ENCODE data around the gene EWSR1.

Gene EWSR1

GRCh38 chr22:29320546-29320945 lies 52.5 kb downstream of the EWSR1 start:
- no peak for DNase-seq (ENCODE audit: low read depth in 2 of 2)

GRCh38 chr22:29323641-29324040 lies 55.6 kb downstream of the EWSR1 start:
- no peak for DNase-seq (ENCODE audit: low read depth in 2 of 2)

GRCh38 chr22:29325356-29325755 lies 57.3 kb downstream of the EWSR1 start:
- DNase-seq (ENCODE audit: low read depth in 2 of 2): no peak

- DNase-seq (ENCODE audit: low read depth in 2 of 2): no peak
Measured at GRCh38 chr22:29325785-29326315, 57.8 kb downstream of the EWSR1 start.

- DNase-seq (ENCODE audit: low read depth in 2 of 2): no peak
Measured at GRCh38 chr22:29326481-29326880, 58.4 kb downstream of the EWSR1 start.

GRCh38 chr22:29327089-29327764 lies 59.2 kb downstream of the EWSR1 start:
- DNase-seq (ENCODE audit: low read depth in 2 of 2): no peak

GRCh38 chr22:29328055-29328454 lies 60.0 kb downstream of the EWSR1 start:
- no peak for DNase-seq (ENCODE audit: low read depth in 2 of 2)

GRCh38 chr22:29328566-29329500 lies 60.8 kb downstream of the EWSR1 start:
- no peak for DNase-seq (ENCODE audit: low read depth in 2 of 2)

GRCh38 chr22:29329581-29329980 lies 61.5 kb downstream of the EWSR1 start:
- no peak for DNase-seq (ENCODE audit: low read depth in 2 of 2)

- no peak for DNase-seq (ENCODE audit: low read depth in 2 of 2)
Measured at GRCh38 chr22:29330291-29330690, 62.2 kb downstream of the EWSR1 start.

GRCh38 chr22:29330753-29331152 lies 62.7 kb downstream of the EWSR1 start:
- peak; percentile 26 for DNase-seq (ENCODE audit: low read depth in 2 of 2)

GRCh38 chr22:29331213-29331612 lies 63.1 kb downstream of the EWSR1 start:
- no peak for DNase-seq (ENCODE audit: low read depth in 2 of 2)

GRCh38 chr22:29331658-29332300 lies 63.7 kb downstream of the EWSR1 start:
- DNase-seq (ENCODE audit: low read depth in 2 of 2): no peak

GRCh38 chr22:29332886-29333496 lies 64.9 kb downstream of the EWSR1 start:
- DNase-seq (ENCODE audit: low read depth in 2 of 2): no peak

GRCh38 chr22:29334148-29334547 lies 66.1 kb downstream of the EWSR1 start:
- no peak for DNase-seq (ENCODE audit: low read depth in 2 of 2)

- DNase-seq (ENCODE audit: low read depth in 2 of 2): no peak
Measured at GRCh38 chr22:29334696-29335344, 66.8 kb downstream of the EWSR1 start.

- DNase-seq (ENCODE audit: low read depth in 2 of 2): no peak
Measured at GRCh38 chr22:29335656-29336055, 67.6 kb downstream of the EWSR1 start.

GRCh38 chr22:29336751-29337490 lies 68.9 kb downstream of the EWSR1 start:
- no peak for DNase-seq (ENCODE audit: low read depth in 2 of 2)

GRCh38 chr22:29337631-29338284 lies 69.7 kb downstream of the EWSR1 start:
- DNase-seq (ENCODE audit: low read depth in 2 of 2): no peak

GRCh38 chr22:29338398-29338797 lies 70.3 kb downstream of the EWSR1 start:
- no peak for DNase-seq (ENCODE audit: low read depth in 2 of 2)

Data from fibroblast of skin of left quadriceps (primary cell).